Mammary epithelial cell (primary cell): ENCODE results near the gene SMOC1.

Experiments
- CTCF ChIP-seq, 2 donors: IDR thresholded peaks in 1 of 2; conservative IDR thresholded peaks in 1 of 2; 2 replicates each; pipeline ENCODE4 v1.5.1; 2011 to 2012; ENCODE audit warnings: inconsistent platforms in 2 of 2, low read length in 2 of 2, mild to moderate bottlenecking in 2 of 2, control low read depth in 1 of 2, low read depth in 1 of 2; ENCODE audit not compliant: insufficient read depth in 1 of 2; ENCODE audit errors: extremely low read depth in 1 of 2
- EZH2 ChIP-seq: IDR thresholded peaks from 2 replicates; pipeline ENCODE4 v1.6.1; 2012; ENCODE audit warnings: low read length, inconsistent platforms, borderline replicate concordance

- no peak for TF ChIP-seq CTCF (conservative IDR thresholded peaks at IDR 0.05 in 1 of 2, IDR thresholded peaks at IDR 0.05 in 1 of 2; ENCODE audit: extremely low read depth in 1 of 2, insufficient read depth in 1 of 2, low read depth in 1 of 2, low read length in 2 of 2)
- no peak for TF ChIP-seq EZH2
Observed at GRCh38 chr14:69878251-69878650, 965 bp upstream of the SMOC1 start.
